Measurements from ENCODE around the gene PKNOX2.

The PKNOX2 gene

GRCh38 chr11:125320347-125321076 is 156.0 kb downstream of the PKNOX2 start:
- Histone ChIP-seq H3K4me3 (ENCODE audit: low read length) (no peak overlapping the region), H3F3A (ENCODE audit: insufficient read depth, low read length) (no peaks in the 10 kb centered on the region), H3K9ac (ENCODE audit: low read length) (no peak overlapping the region), H3K27me3 (replicated peaks; ENCODE audit: insufficient read depth, low read length) (no peaks in the 10 kb centered on the region), H3K4me2 (ENCODE audit: low read depth, low read length) (no peak overlapping the region), H3K9me2 (replicated peaks; ENCODE audit: insufficient read depth, low read length) (no peaks in the 10 kb centered on the region), H2AFZ (ENCODE audit: low read length) (no peak overlapping the region), H3K4me1 (ENCODE audit: low read length) (no peaks in the 10 kb centered on the region), H3K36me3 (replicated peaks; ENCODE audit: insufficient read depth, low read length) (no peaks in the 10 kb centered on the region), H3K27ac (ENCODE audit: low read length) (no peak overlapping the region), H4K20me1 (ENCODE audit: insufficient read depth, low read length) (no peaks in the 10 kb centered on the region), H3K9me3 (replicated peaks; ENCODE audit: insufficient read depth, low read length) (no peaks in the 10 kb centered on the region), H3K79me2 (ENCODE audit: low read length) (no peaks in the 10 kb centered on the region)
- no peak for DNase-seq
- TF ChIP-seq EZH2phosphoT487 (IDR thresholded peaks at IDR 0.05; ENCODE audit: low read length) (no peak), CTCF (IDR thresholded peaks at IDR 0.05; ENCODE audit: low read length) (no peak), EZH2 (optimal IDR thresholded peaks at IDR 0.05; ENCODE audit: low read depth, low read length) (no peak)

GRCh38 chr11:125322289-125322688 is 157.7 kb downstream of the PKNOX2 start:
- no peak for DNase-seq
- no peaks in the 10 kb centered on the region for H3K36me3 ChIP-seq (replicated peaks; ENCODE audit: insufficient read depth, low read length)
- TF ChIP-seq EZH2 (optimal IDR thresholded peaks at IDR 0.05; ENCODE audit: low read depth, low read length) (no peak), CTCF (IDR thresholded peaks at IDR 0.05; ENCODE audit: low read length) (no peak), EZH2phosphoT487 (IDR thresholded peaks at IDR 0.05; ENCODE audit: low read length) (no peak)
- no peak overlapping the region for H3K27ac ChIP-seq (ENCODE audit: low read length)
- H3K4me1 ChIP-seq (ENCODE audit: low read length): no peaks in the 10 kb centered on the region
- no peaks in the 10 kb centered on the region for H3K9me2 ChIP-seq (replicated peaks; ENCODE audit: insufficient read depth, low read length)
- H3K4me2 ChIP-seq (ENCODE audit: low read depth, low read length): no peak overlapping the region
- H3K4me3 ChIP-seq (ENCODE audit: low read length): no peak overlapping the region
- H3K79me2 ChIP-seq (ENCODE audit: low read length): no peaks in the 10 kb centered on the region
- H3F3A ChIP-seq (ENCODE audit: insufficient read depth, low read length): no peaks in the 10 kb centered on the region
- H4K20me1 ChIP-seq (ENCODE audit: insufficient read depth, low read length): no peaks in the 10 kb centered on the region
- no peaks in the 10 kb centered on the region for H3K27me3 ChIP-seq (replicated peaks; ENCODE audit: insufficient read depth, low read length)
- H3K9ac ChIP-seq (ENCODE audit: low read length): no peak overlapping the region
- no peaks in the 10 kb centered on the region for H3K9me3 ChIP-seq (replicated peaks; ENCODE audit: insufficient read depth, low read length)
- no peak overlapping the region for H2AFZ ChIP-seq (ENCODE audit: low read length)

GRCh38 chr11:125325196-125325595 is 160.6 kb downstream of the PKNOX2 start:
- Histone ChIP-seq H3K27ac (ENCODE audit: low read length) (no peak overlapping the region), H3K9me2 (replicated peaks; ENCODE audit: insufficient read depth, low read length) (no peaks in the 10 kb centered on the region), H3K4me1 (ENCODE audit: low read length) (no peaks in the 10 kb centered on the region), H3K4me2 (ENCODE audit: low read depth, low read length) (no peak overlapping the region), H4K20me1 (ENCODE audit: insufficient read depth, low read length) (no peaks in the 10 kb centered on the region), H3F3A (ENCODE audit: insufficient read depth, low read length) (no peaks in the 10 kb centered on the region), H3K27me3 (replicated peaks; ENCODE audit: insufficient read depth, low read length) (no peaks in the 10 kb centered on the region), H2AFZ (ENCODE audit: low read length) (no peak overlapping the region), H3K9me3 (replicated peaks; ENCODE audit: insufficient read depth, low read length) (no peaks in the 10 kb centered on the region), H3K79me2 (ENCODE audit: low read length) (no peaks in the 10 kb centered on the region), H3K36me3 (replicated peaks; ENCODE audit: insufficient read depth, low read length) (no peaks in the 10 kb centered on the region), H3K9ac (ENCODE audit: low read length) (no peak overlapping the region), H3K4me3 (ENCODE audit: low read length) (no peak overlapping the region)
- DNase-seq: no peak
- TF ChIP-seq EZH2 (optimal IDR thresholded peaks at IDR 0.05; ENCODE audit: low read depth, low read length) (no peak), CTCF (IDR thresholded peaks at IDR 0.05; ENCODE audit: low read length) (no peak), EZH2phosphoT487 (IDR thresholded peaks at IDR 0.05; ENCODE audit: low read length) (no peak)
